Adrenal gland (tissue), 12 donors: Measurements from ENCODE around the gene TBCC. TPM values are rescaled to one million over a fixed set of nuclear protein-coding genes. Genes with fewer than 3 reads are reported as not detected.

ENCODE experiments used
- DNase-seq, 7 donors: peaks; one replicate each; pipeline ENCODE4 v3.0.0-alpha.2; 2019 to 2020
- H3K27ac ChIP-seq, 5 donors: fragments of 200-600 bp; sonication (generic) in 4 of 5; 1 replicate in 3 of 5; 2 replicates in 2 of 5; pipeline versions ENCODE4 v1.5.1 to v1.8.0; 2016 to 2020; ENCODE audit warnings: mild to moderate bottlenecking in 1 of 5
- H3K27me3 ChIP-seq: fragments of 200-600 bp; 2 replicates; pipeline ENCODE4 v1.8.0; 2021
- H3K36me3 ChIP-seq, 2 donors: fragments of 200-600 bp; replicated peaks in 1 of 2; 1 replicate in 1 of 2; 2 replicates in 1 of 2; pipeline versions ENCODE4 v1.5.1 to v1.8.0; 2018 to 2022
- H3K4me1 ChIP-seq, 2 donors: fragments of 200-600 bp; replicated peaks in 1 of 2; 1 replicate in 1 of 2; 2 replicates in 1 of 2; pipeline versions ENCODE4 v1.5.1 to v1.8.0; 2018 to 2021
- H3K4me3 ChIP-seq, 4 donors: fragments of 200-600 bp; sonication (generic) in 3 of 4; one replicate each; pipeline ENCODE4 v1.5.1; 2016 to 2018
- H3K9me3 ChIP-seq, 3 donors: fragments of 200-600 bp; sonication (generic) in 1 of 3; replicated peaks in 1 of 3; 1 replicate in 2 of 3; 2 replicates in 1 of 3; pipeline versions ENCODE4 v1.5.1 to v1.8.0; 2016 to 2021
- CTCF ChIP-seq, 6 experiments: fragments of 450-650 bp in 4 of 6; fragments of 200-600 bp in 2 of 6; sonication (generic) in 1 of 6; IDR thresholded peaks; 1 replicate in 5 of 6; 2 replicates in 1 of 6; pipeline versions ENCODE4 v1.5.1 to v1.8.0; 2016 to 2021; ENCODE audit warnings: antibody characterized with exemption in 6 of 6, mild to moderate bottlenecking in 2 of 6, moderate library complexity in 1 of 6
- POLR2A ChIP-seq, 2 donors: fragments of 450-650 bp; IDR thresholded peaks; one replicate each; pipeline ENCODE4 v1.6.1; 2017; ENCODE audit warnings: antibody characterized with exemption in 2 of 2, mild to moderate bottlenecking in 2 of 2, moderate library complexity in 1 of 2
- WGBS, 4 donors: extraction: QIAGEN DNeasy Blood & Tissue Kit in 2 of 4; methylation state at CpG; one replicate each; pipeline versions ENCODE4 v1.1.5 to v1.1.7; 2013 to 2017; 5-methylcytosine and 5-hydroxymethylcytosine counted together
- intact Hi-C, 2 donors: fragments of 100-400 bp; cut with DNase I; formaldehyde crosslinking; loops; one replicate each; pipeline versions ENCODE4 v1.14.1 to v1.15.0; 2022 to 2023
- polyA plus RNA-seq, 3 donors: library from polyadenylated mRNA; stranded (reverse); fragments of 200-250 nt in 2 of 3; fragments of 350-450 nt in 1 of 3; fragmentation: Illumina TruSeq in 1 of 3; extraction: RNeasy Lipid Tissue Mini Kit (QIAGEN cat#74804) in 1 of 3; gene quantifications; one replicate each; pipeline ENCODE4 v1.2.3, GENCODE V29; 2013 to 2014
- total RNA-seq, 9 donors: library from RNA; depleted of rRNA in 4 of 9; stranded (reverse); fragments of >200 nt in 4 of 9; fragments of 120-200 nt in 1 of 9; fragmentation: NEBNext Ultra II Directional in 1 of 9; extraction: Animal tissue kit (Norgen Biotek cat#: 25700) in 1 of 9; gene quantifications; one replicate each; pipeline versions ENCODE4 v1.1.0 to v1.2.4, GENCODE V29; 2013 to 2023
- donor health status: healthy with polysubstance abuse.
- donor health status: Bipolar disorder and iron deficiency.
- donor health status: DM: yes; HTN: yes; CAD: no.
- donor health status: DM: no; HTN: no; CAD: no.
- donor health status: DM: no; HTN: no; CAD: no.
- donor health status: DM: yes; HTN: yes; CAD: no.

Gene TBCC
- total and polyA plus RNA-seq, 12 donors, result 15.7 to 44.8 (median 30.5) TPM

- intact Hi-C loops, result no loop called here
- Histone ChIP-seq H3K4me1 (peaks cover 3 to 30% of the 10 kb centered on the region in 2 donors), H3K27ac (peak overlapping the region; percentile 69 to 100 (median 99)), H3K36me3 (no peaks in the 10 kb centered on the region), H3K9me3 (no peaks in the 10 kb centered on the region), H3K27me3 (no peaks in the 10 kb centered on the region), H3K4me3 (peak overlapping the region; percentile 53 to 80 (median 68))
- TF ChIP-seq CTCF (IDR thresholded peaks at IDR 0.05) (no peak), POLR2A (IDR thresholded peaks at IDR 0.05) (peak in 1 of 2 donors; percentile 22)
- DNase-seq, result peak; percentile 72 to 84 (median 80)
- 0 to 2% (median 1%) methylated on average over 9 to 79 of the region's 79 CpGs for WGBS, 4 donors
Measured at GRCh38 chr6:42783177-42783875, 37.4 kb upstream of the TBCC start.

GRCh38 chr6:42782689-42783176, 36.8 kb upstream of the TBCC start:
- WGBS, 4 donors, result 1% methylated on average over 13 to 50 of the region's 51 CpGs
- peak overlapping the region; percentile 53 to 80 (median 68) for H3K4me3 ChIP-seq
- no peaks in the 10 kb centered on the region for H3K9me3 ChIP-seq
- H3K27me3 ChIP-seq, result no peaks in the 10 kb centered on the region
- peak; percentile 79 to 89 (median 83) for DNase-seq
- no peaks in the 10 kb centered on the region for H3K36me3 ChIP-seq
- TF ChIP-seq CTCF (IDR thresholded peaks at IDR 0.05) (no peak), POLR2A (IDR thresholded peaks at IDR 0.05) (peak; percentile 83 to 87)
- H3K4me1 ChIP-seq, result peaks cover 3 to 30% of the 10 kb centered on the region in 2 donors
- H3K27ac ChIP-seq, result peak overlapping the region; percentile 69 to 100 (median 99)
- intact Hi-C loops, result no loop called here

- intact Hi-C loops, result no loop called here
- 0 to 1% (median 0%) methylated on average over 45 to 68 of the region's 70 CpGs for WGBS, 4 donors
- peak; percentile 47 to 80 (median 66) for DNase-seq
- Histone ChIP-seq H3K4me3 (peak within 1 kb of the TSS; percentile 53 to 80 (median 68)), H3K9me3 (no peaks in the 10 kb centered on the region), H3K4me1 (peaks cover 3 to 27% of the 10 kb centered on the region in 2 donors), H3K27ac (peak within 1 kb of the TSS; percentile 69 to 100 (median 99)), H3K36me3 (no peaks in the 10 kb centered on the region), H3K27me3 (no peaks in the 10 kb centered on the region)
- no peak for TF ChIP-seq CTCF (IDR thresholded peaks at IDR 0.05)
- TF ChIP-seq POLR2A (IDR thresholded peaks at IDR 0.05), result peak in 1 of 2 donors; percentile 29
Measured at GRCh38 chr6:42781796-42782688, 36.1 kb upstream of the TBCC start, which contains the start of gene BICRAL. BICRAL (plus strand) TSS chr6:42782052; CDS start chr6:42822023, 39,971 bp downstream.

- Histone ChIP-seq H3K36me3 (no peaks in the 10 kb centered on the region), H3K4me3 (peak overlapping the region in 1 of 4 donors; percentile 80), H3K27me3 (no peaks in the 10 kb centered on the region), H3K4me1 (peaks cover 3 to 21% of the 10 kb centered on the region in 2 donors), H3K27ac (peak overlapping the region in 3 of 5 donors; percentile 19 to 100 (median 99)), H3K9me3 (no peaks in the 10 kb centered on the region)
- WGBS, 4 donors, result 0 to 2% (median 1%) methylated on average over 4 of the region's 4 CpGs
- TF ChIP-seq CTCF (IDR thresholded peaks at IDR 0.05) (no peak), POLR2A (IDR thresholded peaks at IDR 0.05) (no peak)
- DNase-seq, result no peak
- intact Hi-C loops, result no loop called here
Measured at GRCh38 chr6:42781546-42781795, 35.6 kb upstream of the TBCC start.
